ENCODE results near the gene FJX1.

DNA sequence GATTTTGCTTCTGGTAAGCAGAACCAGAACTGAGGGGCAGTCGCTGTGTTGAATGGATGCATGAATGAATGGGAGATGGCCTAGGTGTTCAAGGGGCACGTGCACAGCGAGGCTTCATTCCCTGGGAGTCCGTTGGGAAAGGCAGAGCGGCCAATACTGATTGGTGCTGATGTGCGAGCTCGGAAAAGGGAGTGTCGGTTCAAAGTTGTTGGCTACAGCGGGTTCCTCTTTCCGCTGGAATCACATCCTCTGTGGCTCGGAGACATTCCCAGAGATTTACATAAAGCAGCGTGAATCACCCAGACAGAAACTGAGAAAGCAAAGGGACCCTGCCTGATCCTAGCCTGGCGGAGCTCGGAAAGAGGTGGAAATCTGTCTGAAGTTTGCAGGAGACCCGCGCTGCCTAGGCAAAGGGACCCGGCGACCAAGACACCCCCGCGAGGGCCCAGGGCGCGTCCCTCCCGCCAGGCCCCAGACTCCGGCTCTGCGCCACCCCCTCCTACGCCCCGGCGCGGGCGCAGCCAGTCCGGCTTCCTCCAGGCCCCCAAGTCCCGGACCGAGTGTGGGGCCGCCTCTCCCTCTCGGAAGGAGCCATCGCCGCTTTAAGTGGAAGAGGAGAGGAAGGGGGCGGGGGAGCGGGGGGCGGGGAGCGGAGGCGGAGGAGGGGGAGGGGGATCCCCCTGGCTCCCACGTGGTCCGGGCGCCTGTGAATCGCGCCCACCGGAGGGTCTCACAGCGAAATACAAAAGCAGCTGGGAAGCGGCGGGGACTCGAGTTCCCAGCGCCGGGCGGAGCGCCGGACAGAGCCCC lies at the start of gene FJX1:
- TF ChIP-seq EP300 (IDR thresholded peaks at IDR 0.05) (no peak), CTCF (IDR thresholded peaks at IDR 0.05) (no peak)

Measured in ovary (tissue), 3 donors.